Smooth muscle cell of the brain vasculature (primary cell): ENCODE measurements around the gene CYP2C19.
"Not testable (repeated sequence)": the region's sequence is repeated elsewhere in the genome, so short reads cannot be mapped to it uniquely, and the experiment has no call there.

Experiments used
- DNase-seq: peaks from one replicate; pipeline ENCODE4 v3.0.0-alpha.2; 2012; ENCODE audit warnings: low read depth, low spot score

CYP2C19 gene

DNA sequence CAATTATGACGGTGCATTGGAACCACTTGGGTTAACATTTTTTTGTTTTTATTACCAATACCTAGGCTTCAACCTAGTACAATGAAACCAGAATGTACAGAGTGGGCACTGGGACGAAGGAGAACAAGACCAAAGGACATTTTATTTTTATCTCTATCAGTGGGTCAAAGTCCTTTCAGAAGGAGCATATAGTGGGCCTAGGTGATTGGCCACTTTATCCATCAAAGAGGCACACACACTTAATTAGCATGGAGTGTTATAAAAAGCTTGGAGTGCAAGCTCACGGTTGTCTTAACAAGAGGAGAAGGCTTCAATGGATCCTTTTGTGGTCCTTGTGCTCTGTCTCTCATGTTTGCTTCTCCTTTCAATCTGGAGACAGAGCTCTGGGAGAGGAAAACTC, at the start of gene CYP2C19:
TSS of gene CYP2C19 (plus strand) at position 289 of the 400 bp plus-strand sequence. CDS start at position 314, 25 bp downstream.
- DNase-seq, result no peak

DNA sequence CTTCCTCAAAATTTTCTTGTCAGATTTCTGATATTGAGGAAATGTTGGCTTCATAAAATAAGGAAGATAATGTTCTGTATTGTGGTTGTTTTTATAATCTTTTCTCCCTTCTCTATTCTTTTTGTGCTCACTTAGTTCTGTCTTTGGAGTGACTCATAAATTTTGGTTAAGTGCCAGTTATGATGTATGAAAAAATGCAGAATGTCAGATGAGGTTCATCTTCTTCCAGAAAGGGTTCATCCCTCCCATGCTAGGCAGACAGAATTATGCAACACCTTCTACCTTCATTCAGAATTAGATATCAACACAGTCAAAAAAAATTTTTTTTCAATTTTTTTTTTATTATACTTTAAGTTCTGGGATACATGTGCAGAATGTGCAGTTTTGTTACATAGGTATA, 36.6 kb upstream of the CYP2C19 start:
- DNase-seq, result no peak

GRCh38 chr10:94735197-94735596, 27.3 kb upstream of the CYP2C19 start:
- no peak for DNase-seq

DNA sequence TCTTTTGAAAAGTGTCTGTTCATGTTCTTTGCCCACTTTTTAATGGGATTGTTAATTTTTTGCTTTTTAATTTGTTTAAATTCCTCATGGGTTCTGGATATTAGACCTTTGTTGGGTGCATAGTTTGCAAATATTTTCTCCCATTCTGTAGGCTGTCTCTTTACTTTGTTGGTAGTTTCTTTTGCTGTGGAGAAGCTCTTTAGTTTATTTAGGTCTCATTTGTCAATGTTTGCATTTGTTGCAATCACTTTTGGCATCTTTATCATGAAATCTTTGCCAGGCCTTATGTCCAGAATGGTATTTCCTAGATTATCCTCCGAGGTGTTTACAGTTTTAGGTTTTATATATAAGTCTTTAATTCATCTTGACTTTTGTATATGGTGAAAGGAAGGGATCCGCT, 23.9 kb upstream of the CYP2C19 start:
- DNase-seq, result no peak

DNA sequence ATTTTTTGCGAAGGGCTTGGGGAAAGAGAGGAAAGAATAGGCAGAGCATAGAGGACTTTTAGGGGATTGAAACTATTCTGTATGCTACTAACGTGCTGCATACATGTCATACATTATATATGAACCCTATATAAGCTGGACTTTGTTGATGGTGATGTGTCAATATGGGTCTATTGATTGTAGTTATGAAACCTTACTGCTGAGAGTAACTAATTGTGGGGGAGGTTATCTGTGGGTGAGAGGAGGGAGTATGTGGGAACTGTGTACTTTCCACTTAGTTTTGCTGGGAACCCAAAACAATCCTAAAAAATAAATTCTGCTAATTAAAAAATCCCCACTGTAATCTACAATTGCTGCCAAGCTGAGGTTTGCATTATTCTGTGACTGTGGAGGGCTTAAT, 15.3 kb upstream of the CYP2C19 start:
- DNase-seq, result no peak

GRCh38 chr10:94747838-94748237, 14.6 kb upstream of the CYP2C19 start:
- DNase-seq, result no peak

DNA sequence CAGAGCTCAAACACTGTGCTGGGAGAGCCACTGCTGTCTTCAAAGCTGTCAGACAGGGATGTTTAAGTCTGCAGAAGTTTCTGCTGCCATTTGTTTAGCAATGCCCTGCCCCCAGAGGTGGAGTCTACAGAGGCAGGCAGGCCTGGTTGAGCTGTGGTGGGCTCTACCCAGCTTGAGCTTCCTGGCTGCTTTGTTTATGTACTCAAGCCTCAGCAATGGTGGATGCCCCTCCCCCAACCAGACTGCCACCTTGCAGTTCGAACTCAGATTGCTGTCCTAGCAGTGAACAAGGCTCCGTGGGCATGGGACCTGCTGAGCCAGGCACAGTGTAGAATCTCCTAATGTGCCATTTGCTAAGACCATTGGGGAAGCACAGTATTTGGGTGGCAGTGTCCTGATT, 4.6 kb upstream of the CYP2C19 start:
- DNase-seq, result no peak

GRCh38 chr10:94760586-94761178, 1.8 kb upstream of the CYP2C19 start:
- no peak for DNase-seq

DNA sequence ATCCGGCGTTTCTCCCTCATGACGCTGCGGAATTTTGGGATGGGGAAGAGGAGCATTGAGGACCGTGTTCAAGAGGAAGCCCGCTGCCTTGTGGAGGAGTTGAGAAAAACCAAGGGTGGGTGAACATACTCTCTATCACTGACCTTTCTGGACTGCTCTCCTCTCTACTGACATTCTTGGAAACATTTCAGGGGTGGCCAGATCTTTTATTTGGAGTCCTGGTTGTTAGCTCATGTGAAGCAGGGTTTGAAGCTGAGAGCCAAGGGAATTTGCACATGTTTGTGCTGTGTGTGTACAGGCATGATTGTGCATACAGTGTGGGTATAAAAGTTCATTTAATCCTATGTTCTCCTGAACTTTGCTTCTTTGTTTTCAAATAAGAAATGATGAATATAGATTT, 12.9 kb downstream of the CYP2C19 start:
- DNase-seq, result not testable (repeated sequence)

DNA sequence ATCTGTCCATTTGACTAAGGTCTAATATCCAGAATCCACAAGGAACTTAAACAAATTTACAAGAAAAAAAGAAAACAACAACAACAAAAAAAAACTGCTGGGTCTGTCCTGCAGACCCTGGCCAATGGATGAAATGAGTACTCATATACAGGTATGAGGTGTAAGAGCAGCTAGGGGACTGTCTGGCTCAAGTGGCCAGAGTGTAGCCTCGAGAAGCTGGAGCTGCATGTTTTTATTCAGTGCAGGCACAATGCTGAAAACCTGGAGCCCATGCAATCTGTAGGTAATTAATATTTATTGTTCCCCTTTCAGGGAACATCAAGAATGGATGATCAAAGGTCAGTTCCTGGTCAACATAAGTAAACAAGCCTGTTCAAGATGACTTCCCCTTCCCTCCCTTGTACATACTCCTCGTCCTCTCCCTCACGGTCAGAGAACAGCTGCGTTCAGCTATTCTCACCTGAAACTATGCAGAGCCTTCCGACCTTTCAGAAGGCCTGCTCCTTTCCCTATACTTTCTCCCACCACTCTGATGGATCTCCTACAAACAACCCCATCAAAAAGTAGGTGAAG, 15.5 kb downstream of the CYP2C19 start:
- DNase-seq, result no peak

- DNase-seq, result no peak
Observed at GRCh38 chr10:94780844-94781243, 18.4 kb downstream of the CYP2C19 start.

GRCh38 chr10:94784256-94784655, 21.8 kb downstream of the CYP2C19 start:
- DNase-seq, result no peak

DNA sequence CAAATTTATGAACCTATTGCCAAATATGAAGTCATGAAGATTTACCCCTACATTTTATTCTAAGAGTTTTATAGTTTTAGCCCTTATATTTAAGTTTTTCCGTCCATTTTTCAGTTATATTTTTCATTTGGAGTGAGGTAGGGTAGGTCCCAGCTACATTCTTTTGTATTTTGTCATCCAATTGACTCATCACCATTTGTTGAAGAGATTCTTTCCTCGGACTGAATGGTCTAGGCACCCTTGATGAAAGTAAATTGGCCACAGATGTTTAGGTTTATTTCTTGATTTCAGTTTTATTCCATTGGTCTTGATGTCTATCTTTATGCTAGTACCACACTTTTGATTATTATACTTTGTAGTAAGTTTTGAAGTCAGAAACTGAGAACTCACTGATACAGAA, 22.7 kb downstream of the CYP2C19 start:
- no peak for DNase-seq

DNA sequence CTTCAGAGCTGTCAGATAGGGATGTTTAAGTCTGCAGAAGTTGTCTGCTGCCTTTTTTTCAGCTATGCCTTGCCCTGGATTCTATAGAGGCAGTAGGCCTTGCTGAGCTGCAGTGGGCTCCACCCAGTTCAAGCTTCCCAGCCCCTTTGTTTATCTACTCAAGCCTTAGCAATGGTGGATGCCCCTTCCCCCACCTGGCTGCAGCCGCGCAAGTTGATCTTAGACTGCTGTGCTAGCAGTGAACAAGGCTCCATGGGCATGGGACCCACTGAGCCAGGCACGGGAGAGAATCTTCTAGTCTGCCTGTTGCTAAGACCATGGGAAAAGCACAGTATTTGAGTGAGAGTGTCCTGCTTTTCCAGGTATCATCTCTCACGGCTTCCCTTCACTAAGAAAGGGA, 38.1 kb downstream of the CYP2C19 start:
- DNase-seq, result not testable (repeated sequence)

DNA sequence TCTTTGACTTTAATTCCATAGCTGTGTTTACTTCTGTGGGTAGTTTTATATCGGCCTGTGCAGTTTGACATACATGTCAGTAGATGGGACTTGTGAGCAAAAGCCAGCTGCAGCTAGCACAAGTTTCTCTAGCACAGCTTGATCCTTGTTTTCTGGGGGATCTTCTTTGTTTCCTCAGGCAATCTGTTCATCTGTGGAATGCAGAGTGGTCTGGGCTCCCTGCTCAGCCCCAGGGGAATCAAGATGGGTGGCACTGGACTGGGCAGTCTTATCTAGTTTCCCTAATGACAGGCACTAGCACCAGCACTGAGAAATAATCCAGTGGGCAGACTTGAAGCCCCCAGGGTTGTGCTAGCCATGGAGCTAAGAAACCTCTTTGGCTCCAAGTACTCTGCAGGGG, 40.8 kb downstream of the CYP2C19 start:
- DNase-seq, result no peak

- DNase-seq, result not testable (repeated sequence)
Observed at GRCh38 chr10:94830025-94830424, 67.5 kb downstream of the CYP2C19 start.

DNA sequence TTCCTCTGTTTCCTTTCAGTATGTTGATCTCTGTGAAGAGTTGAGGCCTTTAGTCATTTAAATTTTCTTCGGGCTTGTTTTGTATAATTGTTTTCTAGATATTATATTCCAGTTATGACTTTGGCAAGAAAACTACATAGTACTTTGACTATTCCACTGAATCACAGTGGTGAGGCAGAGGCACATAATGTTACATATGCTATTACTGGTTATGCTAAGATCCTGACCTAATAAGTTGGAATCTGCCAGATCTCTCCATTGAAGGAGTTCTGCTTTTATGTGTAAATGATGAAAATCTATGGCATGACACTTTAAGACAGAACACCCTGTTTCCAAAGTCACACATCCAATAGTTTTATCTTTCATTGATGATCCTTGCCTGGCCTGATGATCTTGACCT, 83.7 kb downstream of the CYP2C19 start:
- DNase-seq, result no peak

DNA sequence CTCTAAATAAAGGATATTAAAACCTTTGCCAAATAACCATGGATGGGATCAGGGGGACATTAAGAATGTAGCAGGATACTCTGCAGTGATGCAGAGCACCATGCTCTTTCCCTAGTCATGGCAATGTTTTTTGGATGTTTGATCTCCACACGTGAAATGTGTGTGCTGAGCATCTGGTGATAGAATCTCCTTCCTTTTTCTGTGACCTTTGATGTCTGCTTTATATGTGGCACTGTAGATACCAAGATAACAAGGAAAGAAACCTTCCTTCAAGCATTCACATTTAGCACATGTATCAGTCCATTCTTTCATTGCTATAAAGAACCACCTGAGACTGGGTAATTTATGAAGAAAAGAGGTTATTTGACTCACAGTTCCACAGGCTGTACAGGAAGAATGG, 88.3 kb downstream of the CYP2C19 start:
- no peak for DNase-seq

DNA sequence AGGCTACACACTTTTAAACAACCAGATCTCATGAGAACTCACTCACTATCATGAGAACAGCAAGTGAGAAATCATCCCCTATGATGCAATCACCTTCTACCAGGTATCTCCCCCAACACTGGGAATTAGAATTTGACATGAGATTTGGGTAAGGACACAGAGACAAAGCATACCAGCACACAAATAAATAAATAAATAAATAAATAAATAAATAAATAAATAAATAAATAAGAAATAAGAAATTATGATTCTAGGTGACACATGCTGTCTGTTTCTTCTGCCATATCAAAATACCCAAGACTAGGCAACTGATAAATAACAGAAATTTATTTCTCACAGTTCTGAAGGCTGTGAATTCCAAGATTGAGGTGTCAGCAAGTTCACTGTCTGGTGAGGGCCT, 88.8 kb downstream of the CYP2C19 start:
- no peak for DNase-seq

- no peak for DNase-seq
Observed at GRCh38 chr10:94852438-94852837, 90.0 kb downstream of the CYP2C19 start.

- DNase-seq, result no peak
Observed at GRCh38 chr10:94853065-94853464, 90.6 kb downstream of the CYP2C19 start.

DNA sequence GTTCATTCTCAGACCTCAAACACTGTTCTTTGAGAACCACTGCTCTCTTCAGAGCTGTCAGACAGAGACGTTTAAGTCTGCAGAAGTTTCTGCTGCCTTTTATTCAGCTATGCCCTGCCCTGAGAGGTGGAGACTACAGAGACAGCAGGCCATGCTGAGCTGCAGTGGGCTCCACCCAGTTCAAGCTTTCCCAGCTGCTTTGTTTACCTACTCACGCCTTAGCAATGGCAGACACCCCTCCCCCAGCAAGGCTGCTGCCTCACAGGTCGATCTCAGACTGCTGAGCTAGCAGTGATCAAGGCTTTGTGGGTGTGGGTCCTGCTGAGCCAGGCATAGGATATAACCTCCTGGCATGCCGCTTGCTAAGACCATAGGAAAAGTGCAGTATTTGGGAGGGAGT, 95.5 kb downstream of the CYP2C19 start:
- no peak for DNase-seq

DNA sequence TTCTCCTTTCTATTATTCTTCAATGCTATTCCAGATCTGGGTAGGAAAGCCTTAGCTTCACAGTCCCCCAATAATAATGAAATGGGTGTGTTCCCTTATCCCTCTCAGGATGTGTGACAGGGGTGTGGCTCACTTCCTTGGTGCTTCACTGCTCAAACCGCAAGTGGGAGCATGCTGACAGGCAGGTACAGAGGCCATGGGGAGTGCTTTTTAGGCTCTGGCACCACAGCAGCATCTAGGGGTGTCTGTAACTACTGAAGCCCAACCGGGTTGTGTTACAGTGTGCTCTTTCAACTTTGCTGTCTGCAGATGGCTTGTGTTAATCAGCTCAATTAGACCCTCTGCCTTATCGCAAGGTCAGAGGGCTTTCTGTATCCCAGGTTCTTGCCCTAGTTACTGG, 96.6 kb downstream of the CYP2C19 start:
- no peak for DNase-seq

GRCh38 chr10:94878649-94879048, 116.2 kb downstream of the CYP2C19 start:
- DNase-seq, result no peak
